D721Med (cell line): ENCODE results near the gene DDX23.

Experiments used
- DNase-seq: peaks from one replicate; pipeline ENCODE4 v3.0.0; 2011; ENCODE audit warnings: low spot score; ENCODE audit not compliant: insufficient read length
- FAIRE-seq: peaks from 2 replicates; lab custom pipeline; 2011; peaks lifted over from hg19 to GRCh38; lab: Jason Lieb, UNC
- TF ChIP-seq, protein P1 (sequence below): IDR thresholded peaks from 2 replicates; pipeline ENCODE4 v1.5.1; 2012; ENCODE audit warnings: mild to moderate bottlenecking, control low read depth; ENCODE audit not compliant: insufficient read depth; ENCODE audit errors: missing control alignments

DDX23 gene

GRCh38 chr12:48779869-48780268 lies 72.1 kb downstream of the DDX23 start:
- TF ChIP-seq, protein P1, sequence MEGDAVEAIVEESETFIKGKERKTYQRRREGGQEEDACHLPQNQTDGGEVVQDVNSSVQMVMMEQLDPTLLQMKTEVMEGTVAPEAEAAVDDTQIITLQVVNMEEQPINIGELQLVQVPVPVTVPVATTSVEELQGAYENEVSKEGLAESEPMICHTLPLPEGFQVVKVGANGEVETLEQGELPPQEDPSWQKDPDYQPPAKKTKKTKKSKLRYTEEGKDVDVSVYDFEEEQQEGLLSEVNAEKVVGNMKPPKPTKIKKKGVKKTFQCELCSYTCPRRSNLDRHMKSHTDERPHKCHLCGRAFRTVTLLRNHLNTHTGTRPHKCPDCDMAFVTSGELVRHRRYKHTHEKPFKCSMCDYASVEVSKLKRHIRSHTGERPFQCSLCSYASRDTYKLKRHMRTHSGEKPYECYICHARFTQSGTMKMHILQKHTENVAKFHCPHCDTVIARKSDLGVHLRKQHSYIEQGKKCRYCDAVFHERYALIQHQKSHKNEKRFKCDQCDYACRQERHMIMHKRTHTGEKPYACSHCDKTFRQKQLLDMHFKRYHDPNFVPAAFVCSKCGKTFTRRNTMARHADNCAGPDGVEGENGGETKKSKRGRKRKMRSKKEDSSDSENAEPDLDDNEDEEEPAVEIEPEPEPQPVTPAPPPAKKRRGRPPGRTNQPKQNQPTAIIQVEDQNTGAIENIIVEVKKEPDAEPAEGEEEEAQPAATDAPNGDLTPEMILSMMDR = no peak
- FAIRE-seq (no peak), DNase-seq (no peak)
